Keratinocyte (primary cell): Measurements from ENCODE around the gene APRT.

Experiments
- EZH2 ChIP-seq: IDR thresholded peaks from one replicate; pipeline ENCODE4 v1.6.1; 2012; ENCODE audit warnings: inconsistent platforms, mild to moderate bottlenecking, low read length, moderate library complexity
- TF ChIP-seq, protein P1 (sequence below), 3 experiments: IDR thresholded peaks in 1 of 3; conservative IDR thresholded peaks in 1 of 3; optimal IDR thresholded peaks in 1 of 3; 2 replicates in 2 of 3; 3 replicates in 1 of 3; pipeline versions ENCODE3 to v1.5.1; 2011; ENCODE audit warnings: low read length in 3 of 3, mild to moderate bottlenecking in 3 of 3, moderate library complexity in 2 of 3, control low read depth in 1 of 3, inconsistent platforms in 1 of 3; ENCODE audit not compliant: insufficient read depth in 2 of 3; ENCODE audit errors: extremely low read depth in 1 of 3

DNA sequence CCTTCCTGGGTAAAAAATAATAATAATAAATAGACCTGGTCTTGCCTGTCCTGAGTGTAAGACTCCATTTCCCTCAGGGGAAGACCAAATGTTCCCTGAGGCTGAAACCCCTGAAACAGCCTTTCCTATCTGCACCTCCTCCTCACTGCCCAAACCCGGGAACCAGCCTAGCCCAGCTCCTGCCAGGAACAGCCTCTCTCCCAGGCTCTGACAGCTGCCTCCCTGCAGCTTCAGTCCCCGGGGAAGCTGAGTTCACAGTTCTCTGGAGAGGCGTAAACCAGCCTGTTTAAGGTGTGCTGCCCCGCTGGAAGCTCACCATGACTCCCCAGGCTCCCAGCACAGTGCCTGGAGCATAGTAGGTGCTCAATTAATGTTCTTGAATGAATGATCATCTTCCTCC, 15.4 kb downstream of the APRT start:
- TF ChIP-seq, protein P1, sequence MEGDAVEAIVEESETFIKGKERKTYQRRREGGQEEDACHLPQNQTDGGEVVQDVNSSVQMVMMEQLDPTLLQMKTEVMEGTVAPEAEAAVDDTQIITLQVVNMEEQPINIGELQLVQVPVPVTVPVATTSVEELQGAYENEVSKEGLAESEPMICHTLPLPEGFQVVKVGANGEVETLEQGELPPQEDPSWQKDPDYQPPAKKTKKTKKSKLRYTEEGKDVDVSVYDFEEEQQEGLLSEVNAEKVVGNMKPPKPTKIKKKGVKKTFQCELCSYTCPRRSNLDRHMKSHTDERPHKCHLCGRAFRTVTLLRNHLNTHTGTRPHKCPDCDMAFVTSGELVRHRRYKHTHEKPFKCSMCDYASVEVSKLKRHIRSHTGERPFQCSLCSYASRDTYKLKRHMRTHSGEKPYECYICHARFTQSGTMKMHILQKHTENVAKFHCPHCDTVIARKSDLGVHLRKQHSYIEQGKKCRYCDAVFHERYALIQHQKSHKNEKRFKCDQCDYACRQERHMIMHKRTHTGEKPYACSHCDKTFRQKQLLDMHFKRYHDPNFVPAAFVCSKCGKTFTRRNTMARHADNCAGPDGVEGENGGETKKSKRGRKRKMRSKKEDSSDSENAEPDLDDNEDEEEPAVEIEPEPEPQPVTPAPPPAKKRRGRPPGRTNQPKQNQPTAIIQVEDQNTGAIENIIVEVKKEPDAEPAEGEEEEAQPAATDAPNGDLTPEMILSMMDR (optimal IDR thresholded peaks at IDR 0.05 in 1 of 3, IDR thresholded peaks at IDR 0.05 in 1 of 3, conservative IDR thresholded peaks at IDR 0.05 in 1 of 3; ENCODE audit: extremely low read depth in 1 of 3, insufficient read depth in 2 of 3, low read length in 3 of 3), result no peak
- TF ChIP-seq EZH2, result no peak
